NB4 (cell line): Measurements from ENCODE around the gene FAM161B.

Experiments used
- CTCF ChIP-seq: IDR thresholded peaks from one replicate; pipeline ENCODE4 v1.5.1; 2012; ENCODE audit warnings: low read depth, low read length
- POLR2A ChIP-seq: IDR thresholded peaks from 2 replicates; pipeline ENCODE4 v1.6.1; 2011; ENCODE audit warnings: mild to moderate bottlenecking; ENCODE audit not compliant: insufficient read length; ENCODE audit errors: extremely low read depth

- TF ChIP-seq CTCF: no peak
- no peak for TF ChIP-seq POLR2A
Observed at GRCh38 chr14:73965216-73965615, 15.3 kb upstream of the FAM161B start.
